Retina (tissue), 1 donor: ENCODE measurements around the gene HEPHL1.
"Not testable (repeated sequence)": the region's sequence is repeated elsewhere in the genome, so short reads cannot be mapped to it uniquely, and the experiment has no call there.

Experiments used
- DNase-seq: peaks from one replicate; pipeline ENCODE4 v3.0.0-alpha.2; 2016

HEPHL1 gene

DNA sequence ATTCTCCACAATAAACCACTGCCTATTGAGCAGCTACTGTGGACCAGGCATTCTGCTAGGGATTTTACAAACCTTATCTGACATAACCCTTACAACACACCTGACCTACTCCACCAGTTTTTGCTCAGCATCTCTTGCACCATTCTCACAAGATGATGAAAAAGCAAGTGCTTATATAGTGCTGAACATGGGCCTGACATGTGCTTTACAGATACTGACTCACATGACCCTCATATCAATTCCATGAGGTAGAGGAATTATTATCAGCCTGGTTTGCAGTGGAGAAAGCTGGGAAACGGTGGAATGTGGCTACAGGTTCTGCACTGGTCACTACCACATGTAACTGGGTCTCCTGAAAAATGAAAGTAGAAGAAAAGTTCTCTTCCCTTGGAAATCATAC, 69.9 kb downstream of the HEPHL1 start:
- no peak for DNase-seq

DNA sequence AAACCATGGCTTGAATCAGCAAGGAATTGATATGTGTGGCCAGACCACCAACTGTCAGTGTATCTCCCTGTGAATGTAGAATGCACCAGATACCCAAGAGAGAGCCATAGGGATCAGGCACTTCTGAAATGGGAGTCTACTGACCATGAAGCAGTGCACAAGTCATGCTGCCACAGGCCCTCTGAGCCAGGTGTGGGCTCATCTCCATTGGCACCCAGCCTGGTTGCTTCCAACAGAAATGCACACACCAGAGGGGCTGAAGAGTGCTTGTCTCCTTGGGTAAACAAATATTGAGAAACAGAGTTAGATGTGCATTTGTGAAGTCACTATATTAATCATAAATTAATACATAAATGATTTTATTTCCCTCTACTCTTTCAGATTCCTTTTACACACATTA, 79.1 kb downstream of the HEPHL1 start:
- no peak for DNase-seq

DNA sequence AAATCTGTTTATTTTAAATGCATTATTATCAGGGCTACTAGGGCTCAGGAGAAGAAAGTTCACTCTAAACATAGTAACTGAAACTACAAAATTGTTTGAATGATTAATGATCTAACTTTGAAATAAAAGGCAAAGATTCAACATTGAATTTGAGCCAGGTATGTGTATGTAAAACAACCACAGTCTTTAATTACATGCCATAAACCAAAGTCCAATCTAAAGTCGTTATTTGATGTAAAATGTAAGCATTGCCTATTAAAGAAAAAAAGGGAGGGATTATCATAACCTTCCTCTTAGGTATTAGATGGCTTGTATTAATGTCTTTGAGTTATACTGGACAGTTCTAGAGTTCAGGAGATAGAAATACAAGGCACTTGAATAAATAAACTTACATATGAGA, 82.3 kb downstream of the HEPHL1 start:
- DNase-seq, result no peak

DNA sequence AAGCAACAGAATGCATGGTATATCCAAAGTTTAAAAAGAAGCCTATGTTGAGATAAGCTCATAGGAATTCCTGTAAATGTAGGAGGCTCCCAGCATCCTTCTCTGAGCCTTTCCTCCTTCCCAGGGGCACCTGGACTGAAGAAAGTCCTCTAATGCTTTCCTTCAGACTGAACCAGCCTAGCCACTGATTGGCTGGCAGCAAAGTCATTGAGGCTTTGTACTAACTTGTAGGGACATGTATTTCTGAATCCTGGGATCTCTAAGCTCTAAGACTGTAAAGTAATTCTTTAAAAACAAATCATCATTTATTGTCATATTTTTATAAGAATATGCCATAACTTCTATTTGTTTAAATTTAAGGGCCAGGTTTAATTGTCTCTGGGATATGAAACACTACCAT, 83.6 kb downstream of the HEPHL1 start:
- DNase-seq, result no peak

DNA sequence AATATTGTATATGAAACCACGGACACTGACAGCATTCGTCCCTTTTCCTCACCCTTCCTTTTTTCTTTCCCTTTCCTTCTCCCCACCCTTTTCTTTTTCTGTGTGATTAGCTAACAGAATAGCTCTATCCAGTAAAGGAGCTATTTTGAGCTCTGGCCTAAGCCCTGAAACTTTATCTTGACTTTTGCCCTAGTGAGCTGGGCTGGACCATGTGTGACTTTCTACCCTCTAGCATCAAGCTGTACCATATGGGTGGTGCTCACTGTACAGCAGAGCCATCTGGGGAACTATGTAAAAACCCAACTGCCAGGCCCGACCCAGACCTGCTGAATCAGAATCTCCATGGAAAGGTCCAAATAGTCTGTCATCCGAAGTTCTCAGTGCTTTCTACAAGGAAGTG, 85.6 kb downstream of the HEPHL1 start:
- no peak for DNase-seq

DNA sequence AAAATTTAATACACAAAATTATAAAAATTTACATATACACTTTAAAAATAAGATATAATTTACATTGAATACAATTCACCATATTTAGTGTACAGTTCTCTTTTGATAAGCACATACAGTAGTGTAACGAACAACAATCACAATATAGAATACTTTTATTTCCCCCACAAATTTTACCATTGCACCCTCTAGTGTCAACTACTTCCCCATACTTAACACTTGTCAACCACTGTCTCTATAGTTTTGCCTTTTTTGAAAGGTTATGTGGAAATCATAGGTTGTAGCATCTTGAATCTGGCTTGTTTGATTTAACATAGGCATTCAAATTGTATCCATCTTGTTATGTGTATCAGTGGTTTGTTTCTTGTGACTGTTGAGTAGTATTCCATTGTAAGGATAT, 86.2 kb downstream of the HEPHL1 start:
- no peak for DNase-seq

DNA sequence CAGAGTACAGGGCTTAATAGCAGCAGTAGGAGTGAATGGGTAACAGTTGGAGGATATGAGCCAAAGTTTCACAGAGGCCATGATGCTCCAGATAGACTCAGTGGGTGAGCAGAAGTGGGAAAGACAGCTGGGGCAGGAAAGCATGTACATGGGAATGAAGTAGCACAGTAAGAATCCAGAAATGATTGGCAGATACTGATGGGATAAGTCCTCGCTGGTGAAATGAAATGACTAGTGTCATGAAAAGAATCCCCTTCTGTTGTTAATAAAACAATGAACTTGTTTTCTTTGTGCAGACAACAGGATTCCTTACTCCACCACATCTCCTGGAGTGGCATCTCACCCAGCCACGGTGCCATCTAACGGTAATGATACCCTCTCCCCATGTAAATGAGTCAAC, 90.1 kb downstream of the HEPHL1 start:
- no peak for DNase-seq

DNA sequence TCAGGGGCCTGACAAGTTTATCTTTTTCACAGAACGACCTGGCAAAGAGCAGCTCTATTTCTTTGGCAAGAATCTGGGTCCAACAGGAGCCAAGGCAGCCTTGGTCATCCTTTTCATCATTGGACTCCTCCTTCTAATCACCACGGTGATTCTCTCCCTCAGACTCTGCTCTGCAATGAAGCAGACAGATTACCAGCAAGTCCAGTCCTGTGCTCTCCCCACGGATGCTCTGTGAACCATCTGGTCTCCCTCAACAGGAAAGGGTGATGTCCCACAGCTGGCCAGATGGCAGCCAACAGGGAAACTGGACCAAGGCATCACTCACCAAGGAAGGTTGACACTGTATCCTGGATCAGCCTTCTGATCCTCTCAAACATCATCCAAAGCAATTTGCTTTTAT, 90.5 kb downstream of the HEPHL1 start:
- DNase-seq, result no peak

DNA sequence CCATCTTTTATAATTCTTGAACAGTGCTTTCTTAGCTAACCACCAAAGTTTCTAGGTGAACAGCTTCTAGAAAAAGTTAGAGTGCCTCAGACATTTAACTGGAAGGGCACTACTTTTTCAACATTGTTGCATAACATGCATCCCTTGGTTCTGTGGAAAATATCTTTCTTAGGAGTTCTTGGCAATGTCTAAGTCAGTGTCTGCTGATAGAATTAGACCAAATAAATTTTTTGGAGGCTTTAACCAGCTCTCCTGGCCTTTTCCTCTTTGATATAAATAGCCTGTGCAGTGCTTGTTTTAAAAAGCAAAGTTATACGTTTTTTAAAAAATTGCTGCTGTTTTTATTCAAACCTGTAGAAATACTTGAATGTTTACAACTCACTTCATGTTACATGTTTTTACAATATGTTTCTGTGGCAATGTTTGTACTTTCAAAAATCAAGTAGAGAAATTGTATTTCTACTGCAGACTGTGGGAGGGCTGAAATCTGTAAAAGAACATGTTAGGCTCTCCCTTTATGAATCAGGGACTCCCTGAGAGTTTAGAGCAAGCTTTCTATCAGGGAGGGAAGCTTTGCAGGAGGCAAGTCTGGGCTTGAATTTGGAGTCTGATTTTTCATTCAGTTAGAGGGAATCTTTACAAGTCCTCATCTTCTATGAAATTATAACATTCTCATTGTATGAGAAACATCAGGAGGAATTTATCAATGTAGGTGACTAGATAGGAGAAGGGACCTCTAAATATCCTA, 91.2 kb downstream of the HEPHL1 start:
- DNase-seq, result no peak

DNA sequence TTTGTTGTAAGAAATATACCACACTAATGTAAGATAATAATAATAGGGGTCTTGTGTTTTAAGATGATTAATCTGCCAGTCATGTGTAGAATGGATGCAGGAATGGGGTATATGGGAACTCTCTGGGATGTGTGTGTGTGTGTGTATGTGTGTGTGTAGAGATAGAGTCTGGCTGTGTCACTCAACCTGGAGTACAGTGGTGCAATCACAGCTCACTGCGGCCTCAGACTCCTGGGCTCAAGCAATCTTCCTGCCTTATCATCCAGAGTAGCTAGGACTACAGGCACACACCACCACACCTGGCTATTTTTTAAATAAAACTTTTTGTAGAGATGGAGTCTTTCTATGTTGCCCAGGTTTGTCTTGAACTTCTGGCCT, 96.0 kb downstream of the HEPHL1 start:
- DNase-seq, result no peak

DNA sequence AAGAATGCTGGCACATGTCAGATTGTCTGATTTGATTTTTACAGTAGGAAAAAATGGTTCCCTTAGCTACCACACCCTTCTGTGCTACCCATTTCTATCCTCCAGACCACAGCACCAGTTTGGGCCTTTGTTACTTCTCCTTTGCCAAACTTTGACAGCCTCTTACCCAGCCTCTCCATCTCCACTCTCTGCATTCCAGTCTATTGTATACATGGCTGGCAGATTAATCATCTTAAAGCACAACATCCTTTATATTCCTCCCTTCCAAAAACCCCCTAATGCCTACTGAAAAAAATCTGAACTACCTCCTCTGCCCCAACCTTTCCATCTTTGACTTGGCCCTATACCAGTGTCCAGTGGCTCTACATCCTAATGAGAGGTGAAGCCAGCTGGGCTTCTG, 96.7 kb downstream of the HEPHL1 start:
- DNase-seq, result no peak

DNA sequence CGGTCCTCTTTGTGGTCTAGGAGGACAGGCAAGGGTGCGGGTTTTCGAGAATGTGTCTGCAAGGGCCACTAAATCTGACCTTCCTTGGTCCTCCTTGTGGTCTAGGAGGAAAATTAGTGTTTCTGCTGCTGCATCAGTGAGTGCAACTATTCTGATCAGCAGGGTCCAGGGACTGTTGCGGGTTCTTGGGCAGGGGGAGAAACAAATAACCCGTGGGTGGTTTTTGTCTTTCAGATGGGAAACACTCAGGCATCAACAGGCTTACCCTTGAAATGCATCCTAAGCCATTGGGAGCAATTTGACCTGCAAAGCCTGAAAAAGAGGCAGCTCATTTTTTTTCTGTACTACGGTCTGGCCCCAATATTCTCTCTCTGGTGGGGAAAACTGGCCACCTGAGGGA, 98.5 kb downstream of the HEPHL1 start:
- not testable (repeated sequence) for DNase-seq

DNA sequence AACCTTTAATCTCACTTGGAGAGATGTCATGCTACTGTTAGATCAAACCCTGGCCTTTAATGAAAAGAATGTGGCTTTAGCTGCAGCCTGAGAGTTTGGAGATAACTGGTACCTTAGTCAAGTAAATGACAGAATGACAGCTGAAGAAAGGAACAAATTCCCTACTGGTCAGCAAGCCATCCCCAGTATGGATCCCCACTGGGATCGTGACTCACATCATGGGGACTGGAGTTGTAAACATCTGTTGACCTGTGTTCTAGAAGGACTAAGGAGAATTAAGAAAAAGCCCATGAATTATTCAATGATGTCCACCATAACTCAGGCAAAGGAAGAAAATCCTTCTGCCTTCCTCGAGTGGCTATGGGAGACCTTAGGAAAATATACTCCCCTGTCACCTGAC, 99.4 kb downstream of the HEPHL1 start:
- DNase-seq, result not testable (repeated sequence)

DNA sequence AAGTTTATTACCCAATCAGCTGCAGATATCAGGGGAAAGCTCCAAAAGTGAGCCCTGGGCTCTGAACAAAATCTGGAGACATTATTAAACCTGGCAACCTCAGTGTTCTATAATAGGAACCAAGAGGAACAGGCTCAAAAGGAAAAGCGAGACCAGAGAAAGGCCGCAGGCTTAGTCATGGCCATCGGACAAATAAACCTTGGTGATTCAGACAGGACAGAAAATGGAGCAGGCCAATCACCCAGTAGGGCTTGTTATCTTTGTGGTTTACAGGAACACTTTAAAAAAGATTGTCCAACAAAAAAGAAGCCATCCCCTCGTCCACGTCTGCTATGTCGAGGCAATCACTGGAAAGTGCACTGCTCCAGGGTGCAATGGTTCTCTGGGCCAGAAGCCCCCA, 99.8 kb downstream of the HEPHL1 start:
- DNase-seq, result no peak

DNA sequence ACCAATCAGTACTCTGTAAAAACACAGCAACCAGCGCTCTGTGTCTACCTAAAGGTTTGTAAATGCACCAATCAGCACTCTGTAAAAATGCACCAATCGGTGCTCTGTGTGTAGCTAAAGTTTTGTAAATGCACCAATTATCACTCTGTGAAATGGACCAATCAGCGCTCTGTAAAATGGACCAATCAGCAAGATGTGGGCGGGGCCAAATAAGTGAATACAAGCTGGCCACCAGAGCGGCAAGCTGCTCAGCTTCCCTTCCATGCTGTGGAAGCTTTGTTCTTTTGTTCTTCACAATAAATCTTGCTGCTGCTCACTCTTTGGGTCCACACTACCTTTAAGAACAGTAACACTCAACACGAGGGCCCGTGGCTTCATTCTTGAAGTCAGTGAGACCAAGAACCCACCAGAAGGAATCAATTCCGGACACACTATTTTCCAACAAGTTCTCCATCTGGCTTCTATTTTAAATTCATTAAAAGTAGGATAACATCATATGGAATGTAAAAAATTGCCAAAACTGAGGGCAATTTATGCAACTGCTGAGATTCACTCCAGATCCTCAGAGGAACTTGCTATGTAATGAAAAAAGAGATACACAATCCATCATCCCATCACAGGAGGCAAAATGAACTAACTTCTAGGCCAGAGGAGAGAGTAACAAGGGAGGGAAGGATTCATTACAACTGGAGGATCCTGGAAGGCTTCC, 104.4 kb downstream of the HEPHL1 start:
- DNase-seq, result no peak

DNA sequence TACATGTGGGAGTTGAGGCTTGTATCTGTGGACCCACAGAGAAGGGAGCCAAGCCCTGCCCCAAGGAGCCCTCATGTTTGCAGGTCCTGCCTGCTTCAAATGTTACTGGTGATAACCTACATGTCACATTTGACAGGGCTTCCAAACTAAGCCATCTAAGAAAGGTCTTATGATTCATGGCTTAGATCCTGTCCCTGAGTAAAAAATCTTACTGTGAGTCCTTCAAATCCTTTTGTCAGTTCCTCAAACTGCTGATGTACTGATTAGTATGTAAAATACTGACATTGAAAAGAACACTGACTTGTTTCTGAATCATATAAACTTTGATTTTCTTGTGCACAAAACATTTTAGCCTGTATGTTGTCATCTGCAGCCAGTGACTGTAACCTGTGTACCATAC, 106.5 kb downstream of the HEPHL1 start:
- DNase-seq, result no peak

DNA sequence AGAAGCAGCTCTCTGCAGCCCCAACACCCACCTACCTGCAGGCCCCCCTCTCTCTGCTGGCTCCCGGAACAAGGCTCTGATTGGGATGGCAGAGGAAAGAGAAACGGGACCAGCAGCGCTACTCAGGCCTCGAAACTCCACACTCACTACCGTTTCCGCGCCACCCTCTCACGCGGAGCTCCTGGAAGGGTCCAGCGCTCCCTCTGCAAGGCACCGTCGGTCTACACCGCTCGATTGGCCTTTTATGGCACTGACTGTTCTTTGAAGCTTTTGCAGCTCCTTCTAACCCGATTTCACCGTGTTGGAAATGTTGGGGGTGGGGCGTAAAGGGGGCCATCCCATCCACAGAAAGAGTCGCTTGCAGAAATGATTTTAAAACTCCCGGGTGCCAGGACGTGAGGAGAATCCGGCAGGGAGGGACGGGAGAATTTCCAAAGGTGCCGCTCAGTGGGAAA, 107.2 kb downstream of the HEPHL1 start:
- DNase-seq, result no peak

DNA sequence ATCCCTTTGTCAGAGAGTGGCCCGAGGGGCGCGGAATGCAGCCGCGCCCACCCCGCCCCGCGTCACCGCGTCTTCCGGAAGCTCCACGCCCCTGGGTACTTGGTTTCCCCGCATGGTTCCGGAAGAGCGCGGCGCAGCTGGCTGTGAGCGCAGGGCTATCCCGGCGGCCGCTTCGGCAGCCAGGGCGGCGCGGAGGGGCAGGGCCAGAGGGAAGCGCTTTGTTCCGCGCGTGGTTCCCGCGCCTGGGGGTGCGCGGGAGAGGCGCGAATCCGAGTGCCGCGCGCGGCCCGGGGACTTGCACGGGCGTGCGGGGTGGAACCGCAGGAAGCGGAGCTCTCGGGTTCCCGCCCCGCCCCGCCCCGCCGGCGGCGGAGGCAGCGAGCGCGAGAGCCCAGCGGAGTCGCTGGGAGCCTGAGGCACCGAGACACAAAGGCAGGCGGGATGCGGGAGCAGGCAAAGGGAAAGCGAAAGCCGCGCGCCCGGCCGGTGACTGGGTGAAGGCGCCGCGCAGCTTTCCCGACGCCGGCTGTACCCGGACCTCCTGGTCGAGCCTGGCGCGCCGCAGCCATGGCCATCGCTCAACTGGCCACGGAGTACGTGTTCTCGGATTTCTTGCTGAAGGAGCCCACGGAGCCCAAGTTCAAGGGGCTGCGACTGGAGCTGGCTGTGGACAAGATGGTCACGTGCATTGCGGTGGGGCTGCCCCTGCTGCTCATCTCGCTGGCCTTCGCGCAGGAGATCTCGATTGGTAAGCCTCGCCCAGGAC, 107.8 kb downstream of the HEPHL1 start, which contains the start of gene PANX1:
TSS of gene PANX1 (plus strand) at position 96 of the 766 bp plus-strand sequence. CDS start at position 568, 472 bp downstream.
- DNase-seq, result peak; percentile 97

DNA sequence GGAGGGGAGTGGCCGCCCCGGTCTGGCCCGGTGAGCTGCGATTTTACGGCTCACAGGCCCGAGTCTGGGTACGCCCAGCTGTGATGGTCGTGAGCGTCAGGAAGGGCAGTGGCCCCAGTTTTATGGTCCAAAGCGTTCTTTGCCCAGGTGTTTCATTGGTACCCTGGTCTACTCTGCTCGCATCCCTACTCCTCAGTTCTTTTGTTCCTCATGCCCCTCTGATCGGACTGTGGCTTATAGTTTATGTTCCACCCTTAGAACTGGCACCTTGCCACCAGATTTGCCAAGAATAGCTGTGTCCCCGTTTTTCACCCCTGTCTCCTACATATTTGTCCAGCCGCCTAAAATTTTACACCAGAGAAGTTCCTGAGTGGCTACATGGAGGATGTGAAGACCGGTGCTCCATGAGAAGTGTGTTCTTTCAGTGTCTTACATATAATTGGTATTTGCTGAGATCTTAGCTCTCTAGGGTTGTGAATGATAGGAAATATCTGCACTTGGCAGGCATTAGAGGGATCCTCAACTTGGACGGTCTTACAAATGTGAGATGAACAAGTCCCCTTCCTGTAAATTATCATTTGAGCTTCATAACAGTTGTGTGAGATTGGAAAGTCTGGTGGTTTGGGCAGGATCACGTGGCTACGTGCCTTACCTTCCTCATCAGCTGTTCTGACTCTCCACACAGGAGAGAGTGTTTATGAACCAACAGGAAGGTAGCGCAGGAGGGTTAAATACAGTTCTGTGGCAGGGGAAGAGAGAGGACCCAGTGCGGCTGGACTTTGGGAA, 108.6 kb downstream of the HEPHL1 start:
- no peak for DNase-seq

DNA sequence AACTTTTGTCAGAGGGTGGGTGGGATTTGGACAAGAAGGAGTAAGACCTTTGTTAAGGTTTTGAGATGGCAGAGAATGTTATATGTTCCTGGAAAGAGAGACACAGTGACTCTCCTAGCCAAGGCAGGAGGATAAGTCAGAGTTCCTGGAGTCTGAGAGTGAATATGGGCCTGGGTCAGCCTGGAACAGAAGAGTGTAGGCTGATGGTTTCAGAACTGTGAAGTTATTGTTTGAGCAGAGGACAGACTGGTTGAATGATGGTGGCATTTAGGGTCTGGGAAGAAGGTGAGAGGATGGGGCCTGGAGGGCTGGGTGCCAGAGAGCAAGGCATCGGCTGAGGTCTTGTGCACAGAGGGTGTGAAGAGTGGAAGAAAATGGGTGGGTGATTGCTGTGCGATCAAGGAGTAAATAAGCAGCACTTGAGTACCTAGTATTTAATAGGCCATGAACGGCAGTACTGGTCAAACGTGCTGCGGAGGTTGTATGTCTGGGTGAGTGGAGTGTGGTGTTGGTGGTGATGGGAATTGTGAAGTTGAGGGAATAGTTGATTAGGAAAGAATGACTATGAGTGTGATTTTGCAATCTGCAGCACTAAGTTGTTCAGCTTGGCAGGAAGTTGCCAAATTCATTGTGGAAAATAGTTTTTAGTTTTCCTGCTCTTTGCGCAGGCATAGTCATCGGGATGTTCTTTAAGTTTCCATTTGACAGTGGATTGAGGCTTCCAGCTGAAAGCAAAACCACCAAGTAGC, 109.3 kb downstream of the HEPHL1 start:
- peak; percentile 24 for DNase-seq

DNA sequence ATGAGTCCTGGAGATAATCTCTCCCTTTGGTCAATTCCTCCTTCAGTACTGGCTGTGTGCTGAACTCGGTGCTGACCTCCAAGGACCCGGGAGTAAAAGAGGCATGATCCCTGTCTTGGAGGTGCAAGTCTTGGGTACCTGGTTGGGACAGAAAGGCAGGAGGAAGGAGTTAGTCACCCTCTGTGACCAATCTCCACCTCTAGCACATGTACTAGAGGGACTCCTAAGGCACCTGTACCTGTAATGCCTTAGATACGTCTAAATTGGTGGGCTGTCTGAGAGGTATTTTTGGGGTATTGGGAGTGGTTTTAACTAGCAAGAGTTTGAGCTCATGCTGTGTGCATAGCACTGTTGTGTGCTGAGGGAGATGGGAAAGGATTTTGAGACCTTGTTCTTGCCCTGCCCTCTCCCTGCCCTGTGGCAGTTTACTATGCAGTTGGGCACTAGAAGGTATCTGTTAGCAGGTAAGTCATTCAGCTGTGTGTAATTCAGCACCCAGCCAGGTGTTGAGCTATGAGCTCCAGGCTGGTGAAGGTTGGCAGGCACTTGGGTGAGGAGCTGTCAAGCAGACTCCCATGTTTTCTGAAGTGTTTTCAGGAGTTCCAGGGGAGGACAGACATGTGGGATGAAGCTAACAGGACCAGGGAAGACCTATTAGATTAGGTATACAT, 110.0 kb downstream of the HEPHL1 start:
- no peak for DNase-seq

DNA sequence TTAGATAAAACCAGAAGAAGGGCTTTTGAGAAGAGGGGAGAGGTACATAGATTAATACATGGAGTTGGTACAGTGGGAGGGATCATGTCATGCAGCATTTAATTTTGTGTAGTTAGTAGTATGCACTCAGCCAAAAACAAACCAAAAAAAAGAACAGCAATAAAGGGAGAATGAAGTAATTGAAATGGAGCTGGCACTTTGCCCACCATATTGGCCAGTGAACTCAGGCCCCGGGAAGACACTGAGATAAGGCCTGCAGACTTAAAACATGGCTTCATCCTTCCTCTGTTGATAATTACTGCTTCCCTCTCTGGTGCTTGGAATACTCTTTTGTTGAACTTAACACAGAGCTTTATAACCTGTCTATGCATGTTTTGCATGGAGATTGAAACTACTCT, 110.6 kb downstream of the HEPHL1 start:
- DNase-seq, result no peak
